GM12801 (cell line): ENCODE measurements around the gene LRP4.

Source experiments
- CTCF ChIP-seq: IDR thresholded peaks from one replicate; pipeline ENCODE4 v1.5.1; 2011; ENCODE audit warnings: control low read depth; ENCODE audit not compliant: insufficient read length; ENCODE audit errors: extremely low read depth

Gene LRP4

GRCh38 chr11:46855167-46855566, 63.2 kb downstream of the LRP4 start:
- no peak for TF ChIP-seq CTCF

- TF ChIP-seq CTCF, result no peak
Measured at GRCh38 chr11:46850829-46851380, 67.4 kb downstream of the LRP4 start.

GRCh38 chr11:46849631-46850030, 68.7 kb downstream of the LRP4 start:
- TF ChIP-seq CTCF, result no peak

GRCh38 chr11:46846510-46846830, 71.9 kb downstream of the LRP4 start:
- TF ChIP-seq CTCF, result no peak

GRCh38 chr11:46845740-46846509, 72.4 kb downstream of the LRP4 start, which contains the start of gene CKAP5:
CKAP5 (minus strand) TSS chr11:46846280; CDS start chr11:46821231, 25,049 bp downstream.
- no peak for TF ChIP-seq CTCF

- no peak for TF ChIP-seq CTCF
Measured at GRCh38 chr11:46845440-46845739, 73.0 kb downstream of the LRP4 start.

GRCh38 chr11:46840116-46840515, 78.2 kb downstream of the LRP4 start:
- no peak for TF ChIP-seq CTCF
